ENCODE data around the gene CSRP1. TPM values are rescaled to one million over a fixed set of nuclear protein-coding genes. Genes with fewer than 3 reads are reported as not detected.

CSRP1 gene
- total RNA-seq, 1 donor from 2014 or later, result 152 TPM

DNA sequence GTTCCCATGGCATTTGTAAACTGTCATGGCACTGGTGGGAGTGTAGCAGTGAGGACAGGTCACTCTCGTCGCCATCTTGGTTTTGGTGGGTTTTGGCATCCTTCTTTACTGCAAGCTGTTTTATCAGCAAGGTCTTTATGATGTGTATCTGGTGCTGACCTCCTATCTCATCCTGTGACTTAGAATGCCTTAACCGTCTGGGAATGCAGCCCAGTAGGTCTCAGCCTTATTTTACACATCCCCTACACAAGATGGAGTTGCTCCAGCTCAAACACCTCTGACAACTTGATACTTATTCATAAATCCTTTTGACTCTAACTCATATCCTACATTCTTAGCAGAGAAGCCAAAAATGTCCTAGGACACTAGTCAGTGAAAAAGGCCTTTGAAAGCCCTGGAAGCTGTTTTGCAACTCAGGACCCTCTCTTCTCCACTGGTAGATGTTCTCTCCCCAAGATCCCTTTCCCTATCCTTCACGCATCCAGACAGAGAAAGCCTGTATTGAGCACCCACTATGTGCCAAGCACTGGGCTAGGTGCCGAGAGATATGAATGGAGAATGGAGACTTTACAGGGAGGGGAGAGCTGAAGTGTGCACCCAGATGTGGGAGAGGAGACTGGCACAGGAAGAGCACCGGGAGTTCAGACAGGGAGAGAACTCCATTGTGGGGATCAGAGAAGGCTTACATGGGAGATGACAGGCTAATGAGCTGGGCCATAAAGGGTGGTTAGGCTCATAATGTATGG is 6.7 kb upstream of the CSRP1 start:
- DNase-seq, result no peak

DNA sequence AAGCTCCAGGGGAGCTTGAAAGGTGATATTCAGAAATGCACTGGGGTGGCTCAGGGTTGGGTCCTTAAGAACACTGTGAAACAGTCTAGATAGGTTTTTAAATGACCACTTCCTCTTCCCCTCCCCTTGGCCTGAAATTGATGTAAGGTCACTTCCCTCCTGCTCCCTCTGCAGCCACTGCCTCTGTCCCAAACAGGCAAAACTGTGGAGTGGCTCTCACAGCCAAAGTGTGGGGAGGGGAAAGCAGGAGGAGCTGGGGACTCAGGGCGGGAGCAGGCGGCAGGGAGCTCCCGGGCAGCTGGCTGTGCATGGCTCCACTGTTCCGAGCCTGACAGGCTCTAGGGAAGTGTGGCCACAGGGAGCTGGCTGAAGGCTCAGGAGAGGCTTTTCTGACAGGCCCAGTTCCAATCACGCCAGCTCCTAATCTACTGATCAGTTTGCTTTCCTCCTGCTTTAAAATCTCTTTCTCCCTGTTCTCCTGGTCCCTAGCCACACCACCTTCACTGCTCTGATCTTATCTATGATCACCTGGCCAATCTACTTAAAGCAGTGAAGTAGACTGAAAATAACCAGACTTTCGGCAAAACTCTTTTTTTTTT is 5.1 kb upstream of the CSRP1 start:
- DNase-seq, result peak; percentile 68

DNA sequence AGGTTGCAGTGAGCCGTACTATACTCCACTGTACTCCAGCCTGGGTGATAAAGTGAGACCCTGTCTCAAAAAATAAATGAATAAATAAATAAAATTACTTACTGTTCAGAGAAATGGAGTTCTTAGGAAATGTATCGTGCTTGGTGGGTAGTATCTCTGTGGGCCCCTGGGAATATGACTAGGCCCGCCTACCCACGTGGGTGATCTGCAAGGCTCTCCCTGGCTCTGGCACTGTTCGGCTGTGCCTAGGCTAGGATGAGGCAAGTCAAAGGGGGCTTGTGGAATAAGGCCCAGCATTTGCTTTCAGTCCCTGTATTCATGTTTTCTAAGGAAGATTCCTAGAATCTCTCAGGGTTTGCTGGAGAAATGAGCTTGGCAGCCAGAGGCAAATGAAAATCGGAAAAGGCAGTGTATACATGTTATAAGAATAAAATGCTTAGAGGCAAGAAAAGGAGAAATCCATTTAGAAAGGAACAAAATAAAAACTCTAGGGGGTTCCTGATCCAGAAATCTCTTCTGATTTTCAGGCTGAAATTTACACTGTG is 4.5 kb upstream of the CSRP1 start:
- no peak for DNase-seq

DNA sequence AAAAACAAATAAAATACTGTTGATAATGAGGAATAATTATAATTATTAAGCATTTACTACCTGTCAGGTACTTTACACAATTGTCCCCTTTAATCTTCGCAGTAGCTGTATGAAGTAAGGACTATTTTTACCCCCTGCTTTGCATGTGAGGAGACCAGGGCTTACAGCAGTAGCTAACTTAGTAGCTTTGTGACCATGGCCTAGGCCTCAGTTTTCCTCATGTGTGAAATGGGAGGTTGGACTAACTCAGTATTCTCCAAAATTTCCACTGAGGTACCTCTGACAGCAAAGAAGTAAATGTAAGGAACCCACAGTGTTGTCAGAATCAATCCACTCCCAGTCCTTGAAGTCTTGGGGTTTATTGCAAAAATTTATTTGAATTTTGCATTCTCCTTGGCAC is 3.8 kb upstream of the CSRP1 start:
- DNase-seq, result no peak

DNA sequence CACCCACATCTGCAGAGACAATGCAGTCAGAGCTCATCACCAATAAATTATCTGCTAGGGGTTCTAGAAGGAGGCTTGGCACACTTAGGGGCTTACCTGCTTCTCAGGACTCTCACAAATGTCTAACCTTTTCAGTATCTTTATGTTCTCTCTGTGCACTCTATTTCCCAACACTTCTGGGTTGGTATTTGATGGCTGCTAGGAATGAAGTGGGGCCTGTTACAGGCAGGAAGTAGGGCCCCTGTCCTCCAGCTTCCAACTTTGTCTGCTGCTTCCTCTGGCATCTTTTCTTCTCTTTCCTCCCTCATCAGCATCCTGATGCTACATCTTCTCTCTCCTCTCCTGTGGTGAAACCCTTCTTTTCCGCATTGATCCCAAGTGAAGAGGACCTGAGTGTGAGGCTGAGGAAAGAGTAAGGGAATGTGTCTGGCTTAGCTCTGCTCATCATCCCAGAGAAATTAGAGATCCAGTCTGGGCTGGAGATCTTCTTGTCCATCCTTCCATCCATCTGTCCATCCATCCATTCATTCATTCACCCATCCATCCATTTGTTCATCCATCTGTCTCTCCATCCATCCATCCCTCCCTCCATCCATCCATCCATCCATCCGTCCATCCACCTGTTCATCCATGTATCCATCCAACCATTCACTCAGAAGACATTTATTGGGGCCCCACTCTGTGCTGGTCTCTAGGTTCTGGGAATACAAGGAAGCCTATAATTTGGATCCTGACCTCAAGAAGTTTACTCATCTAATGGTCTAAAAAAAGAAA is 2.9 kb upstream of the CSRP1 start:
- DNase-seq, result no peak

DNA sequence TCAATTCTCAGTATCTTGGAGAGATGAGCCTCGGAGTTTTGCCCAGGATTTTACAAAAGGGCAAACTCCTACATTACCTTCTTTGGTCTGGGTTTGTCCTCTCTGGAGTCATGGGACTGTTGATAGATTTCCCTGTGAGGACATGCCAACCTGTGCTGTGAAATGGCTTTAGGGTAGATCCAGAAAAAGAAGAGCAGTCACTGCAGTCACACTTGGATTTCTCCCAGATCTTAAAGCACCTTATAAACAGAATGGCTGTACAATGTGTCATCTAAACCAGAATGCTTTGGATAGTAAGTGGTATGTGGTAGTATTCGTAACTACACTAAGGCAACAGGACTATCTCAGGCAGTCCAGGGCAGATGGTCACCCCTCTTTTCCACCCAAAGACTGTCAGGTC is 1.9 kb upstream of the CSRP1 start:
- no peak for DNase-seq

DNA sequence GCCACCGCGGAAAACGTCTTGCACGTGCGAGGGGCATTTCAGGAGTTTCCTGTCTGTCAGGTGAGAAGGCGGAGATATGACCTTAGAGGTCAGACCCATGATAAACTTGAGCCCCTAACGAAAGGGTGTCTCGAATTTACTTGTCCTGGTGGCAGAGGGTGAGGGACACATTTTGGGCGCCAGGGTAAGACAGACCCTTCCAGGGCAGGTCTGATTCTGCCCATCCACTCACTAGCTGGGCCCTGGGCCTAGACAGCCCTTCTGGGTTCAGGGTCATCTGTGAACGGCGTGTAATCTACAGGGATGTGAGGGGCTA is 395 bp upstream of the CSRP1 start:
- DNase-seq, result no peak

DNA sequence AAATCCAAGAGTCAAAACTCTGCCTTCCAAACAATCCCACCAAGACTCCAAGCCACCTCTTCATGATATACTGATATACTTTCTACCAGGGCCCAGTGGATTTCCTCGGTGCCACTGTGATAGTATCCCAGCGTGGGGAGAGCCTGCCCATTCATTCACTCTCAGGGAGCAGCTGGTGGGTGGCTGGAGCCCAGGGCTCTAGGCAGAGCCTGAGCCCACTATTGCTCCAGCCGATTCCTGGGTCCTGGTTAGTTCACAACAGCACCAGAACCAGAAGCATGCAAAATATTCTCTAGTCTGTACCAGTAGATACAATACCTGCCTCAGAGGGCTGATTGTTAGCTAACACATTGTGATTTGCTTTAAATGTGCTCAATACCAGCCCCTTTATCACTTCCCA is 831 bp downstream of the CSRP1 start:
- DNase-seq, result no peak

DNA sequence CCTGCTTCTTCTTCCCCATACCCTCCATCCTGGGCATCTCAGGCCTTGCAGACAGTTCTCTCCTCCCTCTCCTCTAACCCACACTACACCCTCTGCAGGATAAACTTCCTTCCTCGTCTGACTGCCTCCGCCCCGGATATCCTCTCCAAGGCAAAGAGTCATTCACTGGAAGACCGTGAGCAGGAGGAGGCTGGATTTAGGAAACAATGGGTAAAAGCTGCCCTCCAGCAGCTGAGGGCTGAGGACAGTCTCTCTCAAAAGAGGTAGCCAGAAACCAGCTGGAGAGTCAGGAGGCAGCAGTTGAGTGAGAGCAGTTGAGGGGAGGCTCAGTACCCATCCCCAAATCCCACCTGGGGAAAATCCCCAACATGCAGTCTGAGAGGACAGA is 1.4 kb downstream of the CSRP1 start:
- DNase-seq, result no peak

DNA sequence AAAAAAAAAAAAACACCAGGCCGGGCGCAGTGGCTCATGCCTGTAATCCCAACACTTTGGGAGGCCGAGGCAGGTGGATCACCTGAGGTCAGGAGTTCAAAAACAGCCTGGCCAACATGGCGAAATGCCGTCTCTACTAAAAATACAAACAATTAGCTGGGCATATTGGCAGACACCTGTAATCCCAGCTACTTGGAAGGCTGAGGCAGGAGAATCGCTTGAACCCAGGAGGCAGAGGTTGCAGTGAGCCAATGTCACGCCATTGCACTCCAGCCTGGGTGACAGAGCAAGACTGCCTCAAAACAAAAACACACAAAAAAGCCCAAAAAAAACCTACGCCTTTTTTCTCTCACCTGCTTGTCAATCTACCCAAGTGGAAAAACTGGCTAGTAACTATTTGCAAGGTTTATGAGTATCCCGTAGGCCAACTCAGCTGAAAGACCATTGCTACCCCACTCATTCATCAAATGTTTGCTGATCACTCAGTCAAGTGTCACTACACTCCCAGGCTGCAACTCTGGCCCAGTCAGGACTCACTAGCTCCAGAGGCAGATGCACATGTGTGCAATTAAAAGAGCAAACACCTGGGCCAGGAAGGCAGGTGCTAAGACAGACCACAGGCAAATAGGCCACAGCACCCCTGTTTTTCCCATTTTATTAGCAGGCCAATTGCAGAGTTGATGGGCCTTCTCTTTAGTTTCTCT is 2.0 kb downstream of the CSRP1 start:
- DNase-seq, result no peak

DNA sequence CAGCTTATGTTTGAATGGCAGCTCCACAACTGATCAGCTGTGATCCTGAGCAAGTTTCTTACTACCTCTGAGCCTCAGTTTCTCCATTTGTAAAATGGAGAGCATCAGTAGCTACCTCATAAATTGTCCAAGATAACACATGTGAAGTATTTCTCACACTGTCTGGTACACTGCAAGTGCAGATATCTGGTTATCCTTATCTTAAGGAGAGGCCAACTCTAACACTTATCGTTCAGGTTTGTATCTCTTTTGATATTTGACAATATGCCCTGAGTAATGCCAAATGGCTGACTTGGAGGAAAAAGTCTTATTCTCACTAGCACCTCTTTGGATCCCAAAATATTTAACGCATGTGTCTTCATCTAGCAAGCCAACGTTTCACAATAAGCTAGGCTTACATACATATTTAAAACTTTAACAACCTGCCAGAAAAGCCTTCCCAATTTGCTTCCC is 2.7 kb downstream of the CSRP1 start:
- no peak for DNase-seq

DNA sequence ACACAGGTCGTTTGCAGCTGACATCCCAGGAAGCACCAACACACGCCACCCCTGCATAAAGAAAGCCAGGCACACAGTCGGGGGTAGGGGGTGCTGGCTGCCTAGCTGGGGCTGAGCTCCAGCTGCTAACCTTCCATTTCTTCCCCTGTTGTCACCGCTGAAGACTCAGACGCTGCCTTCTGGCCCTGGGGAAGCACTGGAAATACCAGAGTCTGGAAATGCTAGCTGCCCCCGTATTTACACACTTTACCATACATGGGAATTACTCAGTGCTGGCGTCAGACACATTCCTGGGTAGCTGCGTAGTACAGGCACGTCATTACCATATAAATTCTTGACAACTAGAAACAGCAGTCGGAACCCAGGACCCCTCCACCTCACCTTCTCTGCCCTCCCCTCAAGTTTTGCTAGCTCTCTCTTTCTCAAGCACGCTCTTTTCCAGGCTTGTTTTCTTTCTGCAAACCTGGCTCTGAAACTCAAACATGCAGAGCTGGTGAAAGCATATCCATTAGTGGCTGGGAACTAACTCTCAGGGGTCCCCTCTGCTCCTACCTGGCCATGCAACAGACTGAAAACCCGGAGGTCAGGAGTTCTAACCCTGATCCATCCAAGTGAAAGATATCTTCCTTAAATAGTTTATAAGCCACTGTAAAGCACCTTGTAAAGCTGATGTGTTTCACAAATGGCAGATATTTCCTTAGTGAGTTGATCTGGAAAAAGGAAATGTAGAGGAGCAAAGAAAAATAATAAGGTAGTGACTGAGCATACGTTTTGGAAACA is 3.3 kb downstream of the CSRP1 start:
- peak; percentile 88 for DNase-seq

DNA sequence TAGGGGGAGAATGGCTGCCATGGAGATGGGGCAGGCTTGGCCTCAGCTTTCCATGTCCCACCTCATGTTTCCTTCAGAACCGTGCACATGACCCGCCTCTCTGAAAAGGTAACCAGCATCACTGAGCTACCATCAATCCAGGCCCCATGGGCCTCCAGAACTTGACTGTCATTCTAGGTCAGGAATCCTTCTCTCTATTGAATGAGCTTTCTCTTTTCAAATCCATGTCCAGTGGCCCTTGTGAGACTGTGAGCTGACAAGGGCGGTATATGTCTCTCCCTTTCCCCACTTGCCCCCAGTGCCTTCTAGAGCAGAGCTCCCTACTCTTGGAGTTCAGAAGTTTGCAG is 4.4 kb downstream of the CSRP1 start:
- no peak for DNase-seq

DNA sequence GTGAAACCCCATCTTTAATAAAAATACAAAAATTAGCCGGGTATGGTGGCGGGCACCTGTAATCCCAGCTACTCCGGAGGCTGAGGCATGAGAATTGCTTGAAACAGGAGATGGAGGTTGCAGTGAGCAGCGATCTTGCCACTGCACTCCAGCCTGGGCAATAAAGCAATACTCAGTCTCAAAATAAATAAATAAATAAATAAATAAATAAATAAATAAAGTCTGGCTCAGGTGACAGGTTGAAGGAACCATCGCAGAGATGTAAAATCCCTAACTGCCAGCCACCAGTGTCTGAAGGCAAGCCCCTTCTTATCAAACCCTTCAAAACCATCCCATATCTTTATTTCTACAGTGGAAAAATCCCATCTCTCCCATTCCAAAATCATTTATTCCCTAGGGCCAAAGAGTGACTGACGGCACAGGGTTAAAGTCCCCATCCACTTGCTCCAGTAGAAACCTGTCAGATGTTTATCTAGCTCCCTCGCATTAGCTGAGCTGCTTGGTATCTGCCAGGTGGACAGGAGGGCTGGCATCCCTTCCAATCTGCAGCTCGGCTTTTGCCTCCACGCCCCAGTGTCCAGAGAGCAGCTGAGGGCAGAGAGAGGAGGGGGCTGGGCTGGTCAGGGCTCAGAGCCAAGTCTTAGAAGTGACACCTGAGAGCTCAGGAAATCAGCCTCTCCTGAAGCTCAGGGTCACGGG is 5.0 kb downstream of the CSRP1 start:
- no peak for DNase-seq

DNA sequence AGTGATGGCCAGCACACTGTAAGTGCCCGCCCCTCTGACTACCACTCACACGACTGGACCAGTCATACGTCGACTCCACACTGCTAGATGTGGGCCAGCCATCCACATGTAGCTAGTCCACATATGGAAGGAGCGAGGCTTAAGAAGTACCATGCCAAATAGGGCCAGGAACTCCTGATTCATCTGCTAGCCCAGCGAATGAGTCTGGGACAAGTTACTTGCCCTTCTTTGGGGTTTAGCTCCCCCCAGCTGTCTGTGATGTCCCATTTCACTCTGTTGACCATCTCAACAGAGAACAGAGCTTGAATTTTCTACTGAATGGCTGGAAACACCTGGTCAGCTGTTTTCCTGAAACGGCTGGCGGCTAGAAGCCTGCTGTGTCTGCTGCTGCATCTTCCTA is 5.8 kb downstream of the CSRP1 start:
- no peak for DNase-seq

DNA sequence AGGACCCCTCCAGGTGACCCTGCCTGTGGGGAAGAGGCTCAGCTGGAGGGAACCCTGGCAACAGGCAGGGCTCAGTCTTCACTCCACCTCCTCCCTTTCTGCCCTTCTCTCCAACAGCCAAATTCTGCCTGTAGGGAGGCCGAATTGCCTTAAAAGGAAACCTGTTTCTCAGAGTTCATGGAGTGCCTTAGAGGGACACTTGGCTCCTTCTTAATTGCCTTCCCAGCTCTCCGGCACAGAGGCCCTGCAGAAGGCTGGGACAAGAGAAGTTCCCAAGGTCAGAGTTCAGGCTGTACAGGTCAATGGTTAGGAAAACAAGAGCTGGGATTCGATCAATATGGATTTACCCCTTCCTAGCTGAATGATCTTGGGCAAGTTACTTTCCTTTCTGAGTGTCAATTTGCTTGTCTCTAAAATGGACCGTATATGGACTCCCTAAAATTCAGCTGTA is 6.2 kb downstream of the CSRP1 start:
- no peak for DNase-seq

DNA sequence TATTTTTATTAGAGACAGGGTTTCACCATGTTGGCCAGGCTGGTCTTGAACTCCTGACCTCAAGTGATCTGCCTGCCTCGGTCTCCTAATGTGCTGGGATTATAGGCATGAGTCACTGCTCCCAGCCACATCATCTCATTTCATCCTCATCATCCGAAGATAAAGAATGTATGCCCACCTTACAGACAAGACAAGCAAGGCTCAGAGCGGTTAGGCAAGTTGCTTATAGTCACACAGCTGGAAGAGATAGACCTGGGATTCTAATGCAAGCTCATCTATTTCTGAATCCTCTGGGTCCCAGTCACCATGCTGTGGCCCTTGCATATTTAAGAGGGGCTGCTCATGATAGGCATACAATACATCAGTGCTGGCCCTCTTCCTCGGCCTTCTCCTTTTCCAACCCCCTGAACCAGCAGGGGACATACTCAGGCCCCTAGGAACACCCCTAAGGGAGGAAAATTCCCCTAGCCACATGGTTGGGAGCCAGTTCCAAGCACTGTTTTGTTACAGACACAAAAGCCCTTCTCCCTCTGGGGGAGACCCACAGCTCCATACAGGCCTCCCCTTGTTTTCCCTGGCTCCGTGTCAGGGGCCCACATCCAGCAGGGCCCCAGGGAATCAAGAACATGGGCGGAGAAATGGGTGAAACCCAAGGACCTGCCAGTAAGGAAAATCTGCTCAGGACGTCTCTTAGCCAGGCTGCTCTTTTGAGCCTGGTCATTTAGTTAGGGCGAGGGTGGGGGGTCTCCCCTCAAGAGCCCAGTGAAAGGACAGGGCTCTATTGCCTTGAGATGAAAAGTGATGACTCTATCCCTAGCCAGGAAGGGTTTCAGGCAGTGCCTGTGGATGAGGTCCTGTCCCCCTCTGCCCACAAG is 6.9 kb downstream of the CSRP1 start:
- DNase-seq, result no peak

DNA sequence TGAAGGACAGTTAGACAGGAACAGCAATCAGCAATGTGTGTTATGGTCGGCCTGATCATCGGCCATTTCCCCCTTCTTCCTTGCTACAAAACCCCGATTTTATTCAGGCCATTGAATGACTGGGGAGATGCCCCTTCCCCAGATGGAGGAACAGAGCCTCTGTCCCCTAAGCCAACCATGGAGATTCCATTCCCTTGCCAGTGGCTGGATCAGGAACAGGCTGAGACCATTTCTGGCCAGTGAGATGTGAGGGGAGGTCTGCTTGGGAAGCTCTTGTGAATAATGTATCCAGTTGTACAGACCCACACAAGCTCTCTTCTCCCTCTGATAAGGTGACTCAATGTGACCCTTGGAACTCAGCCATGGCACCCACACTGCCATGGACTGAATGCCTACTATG is 7.7 kb downstream of the CSRP1 start:
- no peak for DNase-seq

DNA sequence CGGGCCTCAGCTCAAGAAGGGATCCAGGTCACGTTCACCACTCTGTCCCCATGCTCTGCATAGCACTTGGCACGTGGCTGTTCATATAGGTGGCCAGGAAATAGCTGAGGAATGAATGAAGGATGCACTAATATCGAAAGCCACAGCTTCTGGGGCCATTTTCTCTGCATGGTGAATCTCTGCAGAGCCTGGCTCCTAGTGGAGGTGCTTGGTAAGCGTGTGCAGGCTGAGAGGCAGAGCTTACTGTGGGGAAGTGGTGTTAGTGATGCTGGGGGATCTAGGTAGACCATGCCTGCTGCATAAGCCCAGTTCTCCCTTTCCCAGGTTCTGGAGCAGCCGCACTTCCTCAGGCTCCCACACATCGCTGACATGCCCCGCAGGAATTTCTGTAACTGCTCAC is 8.3 kb downstream of the CSRP1 start:
- DNase-seq, result no peak

DNA sequence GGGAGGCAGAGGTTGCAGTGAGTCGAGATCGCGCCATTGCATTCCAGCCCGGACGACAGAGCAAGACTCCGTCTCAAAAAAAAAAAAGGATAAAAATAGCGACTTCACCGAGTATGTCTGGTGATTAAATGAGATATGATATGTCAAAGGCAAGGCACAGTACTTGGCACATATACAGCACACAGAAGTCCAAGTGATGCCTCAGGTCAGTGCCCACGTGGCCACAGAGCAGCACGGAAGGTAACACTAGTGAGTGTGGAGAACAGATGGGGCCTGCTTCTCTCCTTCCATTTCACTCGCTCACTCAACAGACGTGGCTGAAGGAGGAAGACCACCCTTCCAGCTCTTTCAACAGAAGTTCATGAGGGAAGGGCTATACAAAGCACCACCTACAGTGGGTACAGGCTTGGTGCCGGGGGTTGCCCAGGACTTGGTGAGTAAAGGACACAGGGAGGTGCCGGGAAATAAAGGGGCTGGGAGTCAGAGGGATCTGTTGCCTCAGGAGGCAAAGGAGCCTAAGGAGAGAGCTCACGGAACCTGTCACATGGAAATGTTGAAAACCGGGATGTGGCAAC is 8.9 kb downstream of the CSRP1 start:
- DNase-seq, result no peak

Data from tongue (tissue), 2 donors.